ENCODE data around the gene PRR18. TPM values are rescaled to one million over a fixed set of nuclear protein-coding genes. Genes with fewer than 3 reads are reported as not detected.

The PRR18 gene
- total and polyA plus RNA-seq, 2 of the 8 experiments (the other 6 are each of a cell fraction or from before 2014, with no cell fraction given) = 0.08 to 0.19 TPM

- ChIA-PET POLR2A (ENCODE audit: partially characterized antibody) (interaction anchor here (0.6 to 2.0 kb wide), 8 partner anchors 9 to 41 kb away, joined by 3 to 6 read pairs (median 4); no protein-coding TSS in a partner anchor), CTCF (ENCODE audit: partially characterized antibody) (interaction anchor here (1.1 to 1.6 kb wide), 2 partner anchors 12 to 39 kb away, joined by 4 to 5 read pairs; no protein-coding TSS in a partner anchor)
- peaks cover 0 to 10% (median 2%) of the 10 kb centered on the region in 4 experiments; a peak in 4 of 8 replicates for H3K36me3 ChIP-seq (ENCODE audit: control insufficient read depth in 2 of 4, insufficient read depth in 4 of 4, low read length in 3 of 4)
- peak within 1 kb of the TSS; percentile 87; the same call in 1 of the 2 replicates for H2AFZ ChIP-seq (ENCODE audit: low read length)
- H4K91ac ChIP-seq (replicated peaks; ENCODE audit: insufficient read length, low read length) = peak within 1 kb of the TSS; percentile 92
- H3K14ac ChIP-seq (ENCODE audit: insufficient read length) = no peak within 1 kb of the TSS
- peak within 1 kb of the TSS; percentile 94 for H3K56ac ChIP-seq (replicated peaks; ENCODE audit: insufficient read length, low read depth, low read length)
- H3K9me3 ChIP-seq (ENCODE audit: insufficient read depth in 2 of 2, low read depth in 1 of 2, low read length in 1 of 2) = no peaks in the 10 kb centered on the region
- FAIRE-seq (no peak), DNase-seq (ENCODE audit: low read depth in 1 of 2, low spot score in 2 of 2) (peak in 1 of 2 experiments; percentile 86)
- no peak within 1 kb of the TSS for H2BK20ac ChIP-seq (ENCODE audit: low read length)
- H2AK5ac ChIP-seq (ENCODE audit: low read depth, low read length) = no peak within 1 kb of the TSS
- H3K9ac ChIP-seq (replicated peaks in 1 of 4; ENCODE audit: extremely low read depth in 1 of 4, low read depth in 3 of 4, low read length in 3 of 4) = peak within 1 kb of the TSS; percentile 49 to 88 (median 76)
- H3K4ac ChIP-seq (replicated peaks; ENCODE audit: insufficient read length, low read depth, low read length) = peak within 1 kb of the TSS; percentile 97
- peak within 1 kb of the TSS; percentile 81 for H3K27ac ChIP-seq (ENCODE audit: low read depth, low read length)
- H3K23me2 ChIP-seq (ENCODE audit: low read depth, low read length) = peaks cover 7% of the 10 kb centered on the region
- H2BK120ac ChIP-seq (replicated peaks; ENCODE audit: low read depth, low read length) = no peak within 1 kb of the TSS
- peaks cover 5 to 25% of the 10 kb centered on the region in 2 experiments for H4K20me1 ChIP-seq (replicated peaks in 1 of 2; ENCODE audit: control insufficient read depth in 1 of 2, insufficient read depth in 2 of 2, low read length in 2 of 2)
- peak within 1 kb of the TSS; percentile 95 for H2BK5ac ChIP-seq (ENCODE audit: low read depth, low read length)
- peak within 1 kb of the TSS; percentile 72 to 99 (median 93) for H3K4me3 ChIP-seq (ENCODE audit: extremely low read depth in 1 of 4, insufficient read depth in 2 of 4, low read depth in 3 of 4, low read length in 4 of 4)
- H3K79me1 ChIP-seq (ENCODE audit: low read depth, low read length) = peaks cover 22% of the 10 kb centered on the region
- peak within 1 kb of the TSS; percentile 87 for H4K5ac ChIP-seq (ENCODE audit: insufficient read length, low read depth, low read length)
- H2BK12ac ChIP-seq (ENCODE audit: low read depth, low read length) = peak within 1 kb of the TSS; percentile 87; the same call in 1 of the 2 replicates
- 2% methylated on average over 53 of the region's 73 CpGs; no CpG with 5 or more reads in 1 of the 2 experiments for WGBS, 2 experiments (ENCODE audit: extremely low coverage in 1 of 2, insufficient coverage in 1 of 2, insufficient read length in 1 of 2, insufficient replicate concordance in 2 of 2, low coverage in 1 of 2, low lambda C conversion rate in 2 of 2, missing lambda C conversion rate in 1 of 2)
- peak within 1 kb of the TSS; percentile 53; the same call in 1 of the 2 replicates for H4K8ac ChIP-seq (ENCODE audit: extremely low read depth, insufficient read depth, low read length)
- peaks cover 33 to 48% of the 10 kb centered on the region in 2 experiments for H3K79me2 ChIP-seq (ENCODE audit: control insufficient read depth in 1 of 2, insufficient read depth in 2 of 2, low read length in 2 of 2)
- H3K4me2 ChIP-seq (ENCODE audit: insufficient read depth in 1 of 2, low read depth in 2 of 2, low read length in 2 of 2) = peak within 1 kb of the TSS; percentile 82 to 89
- no peak within 1 kb of the TSS for H3K23ac ChIP-seq (ENCODE audit: insufficient read length)
- peak within 1 kb of the TSS; percentile 98 for H3K18ac ChIP-seq (ENCODE audit: extremely low read depth, low read length)
- H3K4me1 ChIP-seq (replicated peaks in 1 of 4; ENCODE audit: control insufficient read depth in 3 of 4, insufficient read depth in 4 of 4, low read length in 3 of 4) = peaks cover 0 to 2% (median 0%) of the 10 kb centered on the region in 4 experiments; a peak in 2 of 7 replicates
- no peak within 1 kb of the TSS for H2BK15ac ChIP-seq (ENCODE audit: low read length)
- no peaks in the 10 kb centered on the region for H3K27me3 ChIP-seq (replicated peaks in 1 of 4; ENCODE audit: control insufficient read depth in 3 of 4, extremely low read depth in 1 of 4, insufficient read depth in 3 of 4, low read length in 3 of 4)
- TF ChIP-seq GABPA (IDR thresholded peaks at IDR 0.05; ENCODE audit: borderline replicate concordance, insufficient read depth, low read length) (peak; percentile 56; the same call in 1 of the 2 replicates), YY1 (IDR thresholded peaks at IDR 0.05; ENCODE audit: low read depth, low read length) (0 out of 2 replicates have a peak, but pooled peaks have one; percentile 21), USF2 (IDR thresholded peaks at IDR 0.05; ENCODE audit: low read length) (peak; percentile 44; the same call in 1 of the 2 replicates), CTBP2 (IDR thresholded peaks at IDR 0.05; ENCODE audit: borderline replicate concordance, insufficient read depth, insufficient read length, low read length) (no peak), TAF7 (optimal IDR thresholded peaks at IDR 0.05; ENCODE audit: borderline replicate concordance, low read depth, low read length) (peak; percentile 47), BACH1 (IDR thresholded peaks at IDR 0.05; ENCODE audit: low read length) (peak; percentile 41), SAP30 (IDR thresholded peaks at IDR 0.05; ENCODE audit: insufficient read depth, insufficient replicate concordance, low read length) (no peak), POLR2AphosphoS5 (IDR thresholded peaks at IDR 0.05; ENCODE audit: low read depth, low read length) (peak; percentile 65; the same call in 1 of the 2 replicates)
Observed at GRCh38 chr6:166342349-166343149, 34.4 kb upstream of the PRR18 start, which contains the start of gene SFT2D1. SFT2D1 (minus strand) TSS chr6:166342545; CDS start chr6:166342481, 64 bp downstream.

Data from H1 (cell line).